GM18520 (cell line): ENCODE results near the gene LMBR1L.

Source experiments
- ATAC-seq: cut with Tn5 transposase; IDR thresholded peaks from one replicate; pipeline ENCODE4 v1.9.1; 2021; ENCODE audit not compliant: unreplicated experiment

LMBR1L gene

DNA sequence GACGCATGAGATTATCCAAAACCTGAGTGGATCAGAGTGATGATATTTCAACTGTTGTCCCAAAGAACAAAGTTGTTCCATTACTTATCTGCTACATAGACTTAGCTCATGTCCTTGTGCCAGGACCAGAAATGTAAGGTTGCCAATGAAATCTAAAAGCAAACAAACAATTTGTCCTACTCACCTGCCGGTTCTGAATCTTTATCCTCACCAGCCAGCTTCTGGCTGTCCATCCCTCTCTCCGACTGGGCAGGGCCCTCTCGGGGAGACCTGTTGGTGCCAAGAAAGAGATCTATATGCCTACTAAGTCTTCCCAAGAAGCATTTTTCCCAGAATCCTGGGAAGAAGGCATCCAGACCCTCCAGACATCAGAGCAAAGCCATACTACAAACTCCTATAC, 55.6 kb downstream of the LMBR1L start:
- ATAC-seq = no peak

DNA sequence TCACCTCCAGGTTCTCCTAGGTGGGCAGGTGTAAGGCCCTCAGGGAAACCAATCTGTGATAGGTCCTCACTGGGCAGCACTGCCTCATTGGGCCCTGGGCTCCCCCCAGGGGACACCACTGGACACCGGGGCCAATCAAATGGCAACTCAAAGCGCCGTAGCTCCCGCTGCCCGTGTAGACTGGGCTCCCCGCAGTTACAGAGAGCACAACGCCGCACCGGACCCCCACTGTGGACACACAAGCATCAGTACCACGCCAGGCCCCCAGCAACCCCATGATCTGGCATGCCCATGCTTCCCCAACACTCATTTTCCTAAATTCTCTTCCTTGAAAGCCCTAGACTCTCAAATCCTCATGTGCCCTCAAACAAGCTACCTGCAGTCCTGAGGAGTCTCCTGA, 56.1 kb downstream of the LMBR1L start:
- ATAC-seq = no peak

DNA sequence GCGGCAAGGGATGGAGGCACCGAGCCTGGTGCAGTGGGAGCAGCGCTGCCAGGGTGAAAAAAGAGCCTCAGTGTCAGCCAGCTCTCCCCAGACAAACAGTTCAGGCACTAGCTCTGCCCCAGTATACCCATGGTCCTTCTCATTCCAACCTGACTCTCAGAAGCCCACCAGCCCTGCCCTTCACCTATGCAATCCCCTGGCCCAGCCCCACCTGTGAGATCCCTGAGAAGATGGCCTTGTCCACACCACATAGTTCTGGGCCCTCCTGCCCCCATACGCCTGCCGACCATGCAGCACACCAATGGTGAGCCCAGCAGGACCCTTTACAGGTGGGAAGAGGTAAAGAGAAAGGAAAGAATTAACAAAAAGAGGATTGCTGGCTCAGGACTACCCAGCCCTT, 56.6 kb downstream of the LMBR1L start:
- ATAC-seq = no peak

GRCh38 chr12:49052451-49053208, 58.0 kb downstream of the LMBR1L start:
- no peak for ATAC-seq

DNA sequence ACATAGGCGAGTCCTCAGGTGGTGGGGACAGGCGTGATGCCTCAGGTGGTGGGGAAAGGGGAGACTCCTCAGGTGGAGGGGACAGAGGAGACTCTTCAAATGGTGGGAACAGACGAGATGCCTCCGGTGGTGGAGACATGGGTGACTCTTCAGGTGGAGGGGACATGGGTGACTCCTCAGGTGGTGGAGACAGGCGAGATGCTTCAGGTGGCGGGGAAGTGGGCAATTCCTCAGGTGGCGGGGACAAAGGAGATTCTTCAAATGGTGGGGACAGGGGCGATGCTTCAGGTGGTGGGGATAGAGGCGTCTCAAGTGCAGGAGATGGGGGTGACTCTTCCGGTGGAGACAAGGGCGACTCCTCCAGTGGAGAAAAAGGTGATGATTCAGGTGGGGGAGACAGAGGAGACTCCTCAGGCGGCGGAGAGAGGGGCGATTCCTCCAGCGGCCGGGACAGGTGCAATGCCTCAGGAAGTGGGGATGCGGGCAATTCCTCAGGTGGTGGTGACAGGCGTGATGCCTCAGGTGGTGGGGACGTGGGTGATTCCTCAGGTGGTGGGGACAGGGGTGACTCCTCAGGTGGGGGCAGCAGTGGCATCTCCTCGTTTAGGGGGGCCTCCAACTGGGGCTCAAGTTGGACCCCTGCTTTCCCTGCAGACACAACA, 58.7 kb downstream of the LMBR1L start:
- no peak for ATAC-seq

GRCh38 chr12:49051373-49051764, 59.3 kb downstream of the LMBR1L start:
- ATAC-seq = no peak

DNA sequence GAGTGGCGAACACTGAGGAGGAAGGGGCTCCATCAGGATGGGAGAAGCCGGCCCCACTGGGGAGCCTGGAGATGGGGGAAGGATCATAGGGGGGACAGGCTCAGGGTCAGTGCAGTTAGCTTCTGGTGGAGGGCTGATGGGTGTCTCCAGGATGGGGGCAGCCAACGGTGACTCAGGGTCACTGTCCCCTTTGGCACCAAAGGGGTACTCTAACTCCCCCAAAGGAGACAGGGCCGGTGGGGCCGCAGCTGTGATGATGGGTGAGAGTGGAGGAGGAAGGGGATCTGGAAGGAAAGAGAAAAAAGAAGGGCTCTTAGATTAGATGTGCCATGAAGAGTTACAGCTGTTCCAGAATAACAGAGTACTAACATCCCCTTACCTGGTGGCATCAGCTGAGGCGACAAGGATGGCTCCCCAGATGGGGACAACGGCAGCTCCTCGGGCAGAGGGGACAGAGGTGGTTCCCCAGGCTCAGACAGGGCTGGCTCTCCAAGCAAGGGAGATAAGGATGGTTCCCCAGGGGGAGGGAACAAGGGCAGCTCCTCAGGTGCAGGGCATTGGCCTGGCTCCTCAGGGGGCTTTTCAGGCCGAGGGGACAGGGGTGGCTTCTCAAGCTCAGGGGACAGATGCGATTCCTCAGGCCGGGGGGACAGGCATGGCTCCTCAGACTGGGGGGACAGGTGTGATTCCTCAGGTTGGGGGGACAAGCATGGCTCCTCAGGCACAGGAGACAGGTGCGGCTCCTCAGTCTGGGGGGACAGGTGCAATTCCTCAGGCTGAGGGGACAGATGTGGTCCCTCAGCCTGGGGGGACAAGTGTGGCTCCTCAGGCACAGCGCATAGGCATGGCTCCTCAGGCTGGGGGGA, 59.9 kb downstream of the LMBR1L start:
- no peak for ATAC-seq

DNA sequence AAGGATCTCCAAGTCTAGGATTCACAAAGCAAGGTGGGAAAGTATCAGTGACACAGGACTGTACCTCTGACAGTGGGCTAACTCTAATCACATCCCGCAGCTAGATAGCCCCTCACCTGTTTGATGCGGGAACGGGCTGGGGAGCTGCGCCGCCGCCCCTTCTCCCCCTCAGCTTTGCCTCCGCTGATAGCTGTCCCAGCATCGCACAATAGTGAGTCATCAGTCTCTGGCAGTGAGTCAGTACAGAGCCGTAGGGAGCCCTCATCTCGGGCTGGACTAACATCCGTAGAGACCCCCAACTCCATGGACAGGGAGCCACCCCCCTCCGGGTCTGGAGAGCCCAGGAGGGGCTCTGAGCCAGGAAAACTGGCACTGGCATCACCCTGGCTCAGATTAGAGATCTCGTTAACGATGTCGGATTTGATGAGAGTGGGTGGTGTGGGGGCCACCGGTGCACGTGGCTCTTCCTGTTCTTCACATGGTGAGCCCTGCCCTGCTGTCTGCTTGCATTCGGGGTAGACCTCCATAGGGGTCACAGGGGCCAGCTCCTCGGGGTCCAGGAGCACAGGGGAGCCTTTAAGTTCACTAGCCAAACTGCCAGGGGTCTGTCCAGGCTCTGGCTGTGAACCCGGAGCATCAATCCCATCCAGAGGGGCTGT, 61.0 kb downstream of the LMBR1L start:
- no peak for ATAC-seq

DNA sequence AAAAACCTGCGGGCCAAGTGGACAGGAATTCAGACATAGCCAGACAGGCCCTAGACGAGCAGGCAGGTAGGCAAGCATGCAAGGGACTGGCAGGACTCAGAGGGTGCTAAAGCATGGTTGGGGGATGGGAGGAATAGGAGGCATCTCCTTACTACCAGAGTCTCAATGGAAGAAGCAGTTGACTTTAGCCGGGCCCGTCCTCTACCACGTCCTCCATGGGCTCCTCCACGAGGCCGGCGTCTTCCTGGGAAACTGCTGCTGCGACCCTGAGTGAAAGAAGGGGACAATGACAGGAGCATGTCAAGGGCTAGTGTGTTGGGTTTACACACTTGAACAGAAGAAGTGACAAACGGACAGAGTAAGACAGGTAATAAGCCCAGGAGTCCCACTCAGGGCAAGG, 61.7 kb downstream of the LMBR1L start:
- ATAC-seq = no peak
